H9 (cell line): Measurements from ENCODE around the gene EQTN. TPM values are rescaled to one million over a fixed set of nuclear protein-coding genes. Genes with fewer than 3 reads are reported as not detected.

ENCODE experiments used
- total RNA-seq: library from RNA; stranded (reverse); gene quantifications from 2 replicates; pipeline ENCODE4 v1.2.1, GENCODE V29; 2021

EQTN gene
- total RNA-seq, 1 experiment from 2014 or later, result not detected

Other genes starting within 250 kb of the EQTN start
- 1.6 and 1.8 TPM in 2 replicates for gene TEK, start 187.9 kb downstream of the EQTN start, total RNA-seq
- gene IFNK, start 227.1 kb upstream of the EQTN start, total RNA-seq, result not detected in 2 replicates
- 9.8 and 10.6 TPM in 2 replicates for gene MOB3B, start 232.7 kb upstream of the EQTN start, total RNA-seq